Measurements from ENCODE around the gene GTF2H1.
A peak's percentile ranks its signal among the peaks of the same experiment; 100 is the strongest.

The GTF2H1 gene

DNA sequence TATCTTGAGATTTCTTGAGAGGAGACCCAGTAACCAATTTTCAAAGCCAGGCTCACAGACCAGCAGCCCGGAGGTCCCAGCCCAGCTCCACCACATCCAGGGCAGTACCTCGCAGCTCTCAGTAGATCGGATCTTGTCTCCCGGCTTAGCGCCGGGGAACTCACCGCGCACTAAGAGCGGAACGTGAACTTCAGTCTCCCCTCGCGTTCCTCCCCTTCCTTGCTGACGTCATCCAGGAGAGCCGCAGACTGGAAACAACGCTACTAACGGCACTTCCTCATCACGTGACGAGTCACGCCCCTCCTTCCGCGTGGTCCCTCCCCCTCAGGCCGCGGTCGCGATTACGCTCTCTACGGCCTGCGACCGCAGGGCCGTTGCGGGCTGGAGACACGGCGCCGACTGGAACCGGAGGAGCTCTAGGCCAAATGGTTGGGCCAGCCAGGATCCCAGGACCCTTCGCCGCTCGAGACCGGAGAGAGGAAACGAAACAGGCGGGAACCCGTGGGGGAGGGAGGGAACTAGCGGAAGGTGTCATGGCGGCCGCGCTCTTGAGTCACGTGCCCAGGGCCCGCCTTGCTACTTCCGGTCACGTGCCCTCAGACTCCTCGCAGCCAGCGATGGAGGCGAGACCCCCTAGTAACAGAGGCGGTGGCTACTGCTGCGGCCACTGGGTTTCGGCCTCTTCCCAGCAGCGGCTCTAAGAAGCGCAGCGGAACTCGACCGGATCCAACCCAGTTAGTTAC, at the start of gene GTF2H1, which contains the start of gene HPS5:
Gene GTF2H1, plus strand, starts transcription at position 599 of the 743 bp plus-strand sequence. CDS start 10,508 bp downstream, outside the sequence.
Gene HPS5, minus strand, starts transcription at position 172 of the 743 bp plus-strand sequence. CDS start 4,282 bp downstream, outside the sequence.
- FAIRE-seq (peak; percentile 97), DNase-seq (ENCODE audit: low spot score) (peak; percentile 98)

DNA sequence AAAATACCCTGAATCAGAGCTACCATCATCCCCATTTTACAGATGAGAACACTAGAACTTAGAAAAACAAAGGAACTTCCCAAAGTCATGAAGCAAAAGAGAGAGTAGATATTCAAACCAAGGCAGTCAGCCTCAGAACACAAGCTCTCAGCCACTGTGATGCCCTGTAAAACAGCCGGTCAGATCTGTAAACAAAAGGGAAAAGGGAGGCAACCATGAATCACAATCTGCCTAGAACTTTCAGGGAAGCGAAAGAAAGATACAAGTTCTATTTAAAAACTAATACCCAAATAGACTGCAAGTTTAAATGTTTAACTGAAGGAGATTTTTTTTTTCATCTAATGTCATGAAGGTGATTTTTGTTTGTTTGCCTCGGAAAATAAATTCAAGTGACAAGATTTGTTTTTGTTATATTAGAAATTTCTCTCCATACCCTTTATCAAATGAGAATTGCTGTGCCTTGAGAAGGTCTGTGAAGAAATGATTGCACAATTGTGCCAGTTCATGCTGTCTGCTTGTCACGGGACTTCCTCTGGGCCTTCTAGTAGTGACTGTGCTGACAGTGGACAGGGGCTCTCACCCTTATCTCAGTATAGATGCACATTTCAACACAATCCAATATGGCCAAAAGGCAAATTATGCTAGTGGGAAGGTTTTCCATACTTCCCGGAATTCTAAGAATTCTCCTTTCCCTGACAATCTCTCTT, 44.6 kb upstream of the GTF2H1 start:
- no peak for FAIRE-seq
- DNase-seq (ENCODE audit: low spot score), result no peak

DNA sequence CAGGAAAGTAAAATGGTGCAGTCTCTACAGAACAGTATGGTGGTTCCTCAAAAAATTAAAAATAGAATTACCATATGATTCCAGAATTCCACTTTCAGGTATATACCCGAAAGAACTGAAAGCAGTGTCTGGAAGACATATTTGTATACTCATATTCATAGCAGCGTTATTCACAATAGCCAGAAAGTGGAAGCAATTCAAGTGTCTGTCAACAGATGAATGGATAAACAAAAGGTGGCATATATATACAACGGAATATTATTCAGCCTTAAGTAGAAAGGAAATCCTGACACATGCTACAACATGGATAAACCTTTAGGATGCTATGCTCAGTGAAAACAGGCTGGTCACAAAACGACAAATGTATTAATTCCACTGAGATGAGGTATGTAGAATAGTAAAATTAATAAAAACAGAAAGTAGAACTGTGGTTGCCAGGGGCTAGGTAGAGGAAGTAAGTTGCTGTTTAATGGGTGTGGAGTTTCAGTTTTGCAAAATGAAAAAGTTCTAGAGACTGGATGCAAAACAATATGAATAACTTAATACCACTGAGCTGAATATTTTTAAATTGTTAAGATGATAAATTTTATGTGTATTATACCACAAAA, 41.8 kb upstream of the GTF2H1 start:
- DNase-seq (ENCODE audit: low spot score), result no peak
- no peak for FAIRE-seq

DNA sequence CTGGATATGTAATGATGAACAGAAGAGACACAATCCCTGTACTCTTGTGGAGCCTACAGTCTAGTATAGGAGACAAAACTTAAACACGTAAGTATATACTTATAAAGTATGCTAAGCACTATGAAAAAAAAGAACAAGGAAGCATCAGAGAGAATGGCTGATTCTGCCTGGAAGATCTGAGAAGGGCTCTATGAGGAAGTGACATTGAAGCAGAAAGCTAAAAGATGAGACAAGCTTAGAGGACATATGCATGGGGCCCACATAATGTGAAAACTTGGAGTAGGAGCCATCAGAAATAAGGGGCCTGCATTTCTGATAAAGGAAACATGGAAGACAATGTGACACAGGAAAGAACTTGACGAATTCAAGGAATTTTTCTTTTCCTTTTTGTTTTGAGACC, 39.7 kb upstream of the GTF2H1 start:
- FAIRE-seq (no peak), DNase-seq (ENCODE audit: low spot score) (no peak)

DNA sequence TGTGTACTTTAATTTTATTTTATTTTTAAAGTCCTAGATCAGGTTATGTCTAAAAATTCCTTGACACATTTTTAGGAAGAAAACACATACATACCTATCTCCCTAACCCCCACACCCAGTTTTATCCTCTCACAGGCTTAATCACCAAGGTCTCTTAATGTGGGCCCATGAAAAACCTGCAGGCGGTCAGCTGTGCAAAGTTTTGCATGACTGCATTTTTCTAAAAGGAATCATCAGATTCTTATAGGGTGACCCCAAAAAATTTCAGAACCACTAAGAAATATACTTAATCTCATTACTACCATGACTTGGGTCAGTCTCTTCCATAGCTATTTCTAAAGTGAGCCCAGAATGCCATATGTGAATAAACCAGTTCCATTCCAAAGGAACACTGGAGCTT, 36.5 kb upstream of the GTF2H1 start:
- DNase-seq (ENCODE audit: low spot score) (no peak), FAIRE-seq (no peak)

DNA sequence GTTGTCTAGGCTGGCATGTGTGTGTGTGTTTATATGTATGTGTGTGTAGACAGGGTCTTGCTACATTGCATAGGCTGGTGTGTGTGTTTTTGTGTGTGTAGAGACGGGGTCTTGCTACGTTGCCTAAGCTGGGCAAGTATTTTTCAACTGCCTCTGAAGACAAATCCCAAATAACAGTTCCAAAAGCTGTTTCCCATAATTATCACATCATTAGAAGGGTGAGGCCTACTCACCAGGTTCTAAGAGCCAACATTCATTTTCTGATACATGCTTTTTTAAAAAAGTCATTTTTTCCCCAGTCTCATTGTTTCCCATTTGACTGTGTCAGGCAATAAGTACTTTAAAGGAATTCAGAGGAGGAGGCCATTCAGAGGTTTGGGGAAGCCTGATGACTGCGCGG, 33.5 kb upstream of the GTF2H1 start:
- DNase-seq (ENCODE audit: low spot score) (no peak), FAIRE-seq (no peak)

DNA sequence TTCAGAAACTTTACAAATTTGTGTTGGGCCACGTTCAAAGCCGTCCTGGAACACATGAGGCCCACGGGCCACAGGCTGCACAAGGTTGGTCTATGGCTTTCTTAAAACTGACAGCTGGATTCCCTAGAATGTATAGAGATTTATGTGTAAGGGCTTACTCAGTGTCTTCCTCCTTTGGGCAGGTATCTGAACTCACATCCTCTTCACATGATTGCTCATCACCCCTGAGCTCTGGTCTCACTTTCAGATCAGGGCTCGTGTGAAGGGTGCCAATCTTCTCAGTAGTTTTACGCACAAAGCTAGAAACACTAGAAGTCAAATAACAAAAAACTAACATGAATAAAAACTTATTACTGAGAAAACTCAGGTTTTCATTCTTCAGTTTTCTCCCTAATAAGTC, 27.5 kb upstream of the GTF2H1 start:
- FAIRE-seq, result no peak
- DNase-seq (ENCODE audit: low spot score), result no peak

DNA sequence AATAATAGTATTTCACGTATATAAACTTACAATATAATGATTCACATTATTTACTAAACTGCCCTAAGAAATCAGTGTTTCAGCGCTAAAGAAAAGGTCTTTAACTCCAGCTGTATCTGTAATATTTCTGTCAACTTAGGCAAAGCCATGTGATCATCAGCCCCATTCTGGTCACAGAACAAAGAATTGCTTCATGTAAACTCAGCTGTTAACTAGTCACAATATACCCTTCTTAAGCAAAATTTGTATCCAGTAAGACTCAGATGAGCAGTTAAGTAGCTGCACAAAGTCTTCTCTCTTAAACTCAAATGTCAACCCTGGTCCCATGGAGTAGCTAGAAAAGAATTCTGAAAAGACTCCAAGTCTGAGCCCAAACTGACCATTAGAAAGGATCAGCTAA, 27.1 kb upstream of the GTF2H1 start:
- DNase-seq (ENCODE audit: low spot score), result no peak

DNA sequence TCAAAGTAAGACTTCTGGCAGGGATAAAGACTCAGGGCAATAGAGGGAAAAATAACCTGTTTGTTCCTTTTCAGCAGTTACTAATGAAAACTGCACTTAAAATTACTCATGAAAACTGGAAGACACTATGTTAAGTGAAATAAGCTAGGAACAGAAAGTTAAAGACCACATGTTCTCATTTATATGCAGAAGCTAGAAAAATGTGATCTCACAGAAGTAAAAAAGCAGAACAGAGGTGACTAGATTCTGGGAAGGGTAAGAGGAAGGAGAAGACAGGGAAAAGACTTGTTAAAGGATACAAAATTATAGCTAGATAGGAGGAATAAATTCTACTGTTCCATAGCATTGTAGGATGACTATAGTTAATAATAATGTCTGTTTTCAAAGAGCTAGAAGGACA, 22.6 kb upstream of the GTF2H1 start:
- no peak for DNase-seq (ENCODE audit: low spot score)
- no peak for FAIRE-seq

More for the DNA sequence above, 27.1 kb upstream of the GTF2H1 start:
- no peak for FAIRE-seq

DNA sequence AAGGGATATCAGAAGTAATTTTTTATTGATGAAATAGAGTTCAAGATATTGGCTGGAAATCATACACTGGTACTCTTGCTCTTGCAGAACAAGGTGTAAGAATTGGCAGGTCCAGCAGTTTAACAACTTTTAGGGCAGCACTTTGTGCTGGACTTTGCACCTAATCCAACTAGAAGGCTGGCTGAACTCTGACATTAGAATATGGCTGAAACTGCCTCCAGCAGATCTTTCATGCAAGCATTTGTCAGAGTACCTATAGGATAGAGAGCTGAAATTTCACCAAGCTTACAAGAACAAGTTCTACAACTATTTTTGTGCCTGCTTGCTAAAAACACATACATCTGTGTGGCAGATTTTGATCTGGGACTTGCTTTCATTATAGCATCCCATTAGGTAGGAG, 17.6 kb upstream of the GTF2H1 start:
- no peak for DNase-seq (ENCODE audit: low spot score)

DNA sequence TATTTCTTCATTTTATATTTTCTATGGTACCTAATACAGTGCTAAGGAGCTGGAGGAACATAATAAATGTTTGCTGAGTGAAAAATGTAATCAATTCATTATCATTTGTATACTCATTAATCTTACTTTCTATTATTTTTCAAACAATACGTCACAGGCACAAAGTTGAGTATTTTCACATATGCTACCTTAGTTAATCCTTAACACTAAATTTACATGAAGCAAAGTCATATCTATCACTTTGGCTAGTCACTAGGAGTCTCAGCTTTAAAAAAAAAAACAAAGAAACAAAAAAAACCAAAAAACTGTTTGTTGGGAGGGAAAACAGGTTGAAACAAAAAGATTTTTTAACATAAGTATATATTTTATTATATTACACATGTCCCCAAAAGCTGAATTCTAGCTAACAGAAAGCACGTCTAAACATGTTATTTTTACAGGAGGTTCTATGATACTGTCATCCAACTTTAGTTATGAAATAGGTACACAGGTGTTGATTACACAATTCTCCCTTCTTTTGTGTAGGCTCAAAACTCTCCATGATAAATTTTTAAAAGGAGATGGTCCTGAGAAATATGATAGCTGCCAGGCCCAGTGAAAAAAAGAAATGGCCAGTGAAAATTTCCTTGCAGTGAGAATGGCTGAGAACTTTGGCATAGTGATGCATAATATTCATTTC, 14.8 kb upstream of the GTF2H1 start:
- FAIRE-seq (no peak), DNase-seq (ENCODE audit: low spot score) (no peak)

More for the DNA sequence above, 17.6 kb upstream of the GTF2H1 start:
- no peak for FAIRE-seq

DNA sequence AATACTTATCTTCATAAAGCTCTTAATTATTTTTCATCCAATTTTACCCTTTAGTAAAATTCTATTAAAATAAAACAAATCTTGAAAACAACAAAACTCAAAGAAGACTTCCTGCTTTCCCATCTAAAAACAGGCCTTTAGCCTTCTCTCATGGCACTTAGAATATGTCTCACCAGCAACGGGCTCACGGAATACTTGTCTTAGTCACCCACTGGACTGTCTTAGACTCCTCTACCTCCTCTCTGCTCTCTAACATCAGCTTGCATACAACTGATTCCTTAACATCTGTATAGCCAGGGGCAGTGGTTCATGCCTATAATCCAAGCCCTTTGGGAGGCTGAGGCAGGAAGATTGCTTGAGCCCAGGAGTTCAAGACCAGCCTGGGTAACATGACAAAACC, 14.1 kb upstream of the GTF2H1 start:
- FAIRE-seq (no peak), DNase-seq (ENCODE audit: low spot score) (no peak)

DNA sequence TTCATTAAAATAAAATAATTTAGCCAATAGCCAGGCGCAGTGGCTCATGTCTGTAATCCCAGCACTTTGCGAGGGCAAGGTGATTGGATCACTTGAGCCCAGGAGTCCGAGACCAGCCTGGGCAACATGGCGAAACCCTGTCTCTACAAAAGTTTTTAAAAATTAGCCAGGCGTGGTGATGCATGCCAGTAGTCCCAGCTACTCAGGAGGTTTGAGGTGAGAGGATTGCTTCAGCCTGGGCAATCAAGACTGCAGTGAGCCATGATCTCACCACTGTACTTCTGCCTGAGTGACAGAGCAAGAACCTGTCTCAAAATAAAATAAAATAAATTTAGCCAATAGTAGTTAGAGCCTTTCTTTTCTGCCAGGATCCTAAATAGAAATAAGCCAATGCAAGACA, 12.7 kb upstream of the GTF2H1 start:
- no peak for FAIRE-seq

DNA sequence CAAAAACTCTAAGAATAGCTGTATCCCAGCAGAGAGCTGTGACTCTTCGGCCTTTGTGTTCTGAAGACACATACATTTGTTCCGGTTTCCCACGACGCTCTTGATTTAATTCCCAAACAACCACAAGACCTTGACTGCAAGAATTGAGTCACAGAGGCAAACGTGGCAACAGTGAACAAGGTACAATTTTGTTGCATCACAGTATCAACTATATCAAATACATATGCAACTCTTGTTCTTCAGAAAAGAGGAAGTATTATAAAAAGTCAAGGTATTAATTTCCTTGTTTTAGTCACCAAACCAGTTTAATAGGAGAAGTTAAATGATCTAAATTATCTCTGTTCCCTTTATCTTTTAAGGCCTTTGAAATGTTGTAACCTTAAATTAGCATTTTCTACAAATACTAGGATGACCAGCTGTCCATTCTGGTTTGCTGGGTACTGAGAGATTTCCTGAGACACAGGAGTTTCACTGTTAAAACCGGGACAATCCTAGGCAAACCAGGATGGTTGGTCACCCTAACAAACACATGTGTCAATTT, 11.5 kb upstream of the GTF2H1 start:
- FAIRE-seq, result no peak
- no peak for DNase-seq (ENCODE audit: low spot score)

More for the DNA sequence above, 12.7 kb upstream of the GTF2H1 start:
- DNase-seq (ENCODE audit: low spot score), result no peak

DNA sequence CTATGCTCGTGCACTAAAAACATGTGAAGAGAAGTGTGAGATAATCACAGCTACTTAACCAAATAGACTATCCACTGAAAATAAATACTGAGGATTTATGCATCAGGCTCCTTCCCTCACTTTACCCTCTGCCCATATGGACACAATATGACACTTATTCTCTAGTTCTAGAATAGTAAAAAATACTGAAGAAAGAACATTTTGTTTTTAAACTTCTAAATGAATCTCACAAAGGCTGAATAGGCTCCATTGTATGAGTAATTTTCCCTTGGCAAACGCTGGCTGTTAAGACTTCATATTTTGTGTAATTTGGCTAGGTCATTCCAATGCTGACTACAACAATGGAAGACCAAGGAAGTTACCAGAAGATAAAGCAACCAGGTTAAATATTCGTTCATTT, 10.4 kb upstream of the GTF2H1 start:
- FAIRE-seq, result no peak

DNA sequence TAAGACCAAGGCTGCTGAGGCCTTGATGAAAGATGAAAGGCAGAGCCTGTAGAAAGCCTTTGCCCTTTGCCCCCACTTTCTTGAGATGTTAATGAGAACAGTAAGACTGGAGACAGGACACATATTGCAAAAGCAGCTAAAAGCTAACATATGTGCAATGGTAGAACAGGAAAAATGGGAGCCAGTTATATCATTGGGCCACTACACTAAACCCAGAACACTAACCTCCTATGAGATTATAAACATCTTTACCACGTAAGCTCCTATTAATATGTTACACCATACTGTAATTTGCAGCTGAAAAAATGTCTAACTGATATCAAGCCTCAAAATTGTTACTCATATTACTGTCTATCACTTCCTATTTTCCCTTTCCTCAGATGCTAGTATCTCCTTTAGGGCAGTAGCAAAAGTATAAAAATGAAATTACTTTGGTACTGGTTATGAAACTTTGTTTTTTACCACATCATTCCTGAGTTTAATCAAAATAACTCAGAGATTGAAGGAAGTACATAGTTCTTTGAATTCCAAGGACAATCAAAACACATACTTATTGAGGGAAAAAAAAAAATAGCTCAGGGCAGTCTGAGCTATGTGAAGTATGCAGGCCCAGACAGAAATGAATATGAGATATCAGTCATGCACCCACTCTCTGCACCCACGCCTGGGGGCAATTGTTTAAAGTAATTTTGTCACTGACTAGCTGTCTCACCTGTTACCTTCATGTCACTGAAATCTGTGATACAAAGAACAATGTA, 9.5 kb upstream of the GTF2H1 start:
- FAIRE-seq (no peak), DNase-seq (ENCODE audit: low spot score) (no peak)

More for the DNA sequence above, 10.4 kb upstream of the GTF2H1 start:
- DNase-seq (ENCODE audit: low spot score), result no peak

DNA sequence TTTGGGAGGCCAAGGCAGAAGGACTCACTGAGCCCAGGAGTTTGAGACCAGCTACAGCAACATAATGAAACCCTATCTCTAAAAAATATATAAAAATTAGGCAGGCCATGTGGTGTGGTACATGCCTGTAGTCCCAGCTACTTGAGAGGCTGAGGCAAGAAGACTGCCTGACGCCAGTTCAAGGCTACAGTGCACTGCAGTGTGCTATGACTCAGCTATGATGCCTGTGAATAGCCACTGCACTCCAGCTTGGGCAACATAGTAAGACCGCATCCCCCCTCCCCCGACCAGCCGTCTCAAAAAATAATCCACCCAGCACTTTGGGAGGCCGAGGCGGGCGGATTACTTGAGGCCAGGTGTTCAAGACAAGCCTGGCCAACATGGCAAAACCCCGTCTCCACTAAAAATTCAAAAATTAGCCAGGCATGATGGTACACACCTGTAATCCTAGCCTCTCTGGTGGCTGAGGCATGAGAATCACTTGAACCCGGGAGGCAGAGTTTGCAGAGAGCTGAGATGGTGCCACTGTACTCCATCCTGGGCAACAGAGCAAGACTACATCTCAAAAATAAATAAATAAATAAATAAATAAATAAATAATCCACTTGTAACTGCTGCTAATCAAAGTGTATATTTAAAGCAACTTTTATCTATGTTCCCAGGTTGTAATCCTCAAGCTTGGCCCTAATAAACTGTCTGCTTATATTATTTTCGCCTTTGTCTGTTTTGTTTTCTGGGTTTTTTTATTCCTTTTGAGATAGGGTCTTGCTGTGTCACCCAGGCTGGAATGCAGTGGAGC, 8.2 kb upstream of the GTF2H1 start:
- FAIRE-seq, result no peak
- no peak for DNase-seq (ENCODE audit: low spot score)

DNA sequence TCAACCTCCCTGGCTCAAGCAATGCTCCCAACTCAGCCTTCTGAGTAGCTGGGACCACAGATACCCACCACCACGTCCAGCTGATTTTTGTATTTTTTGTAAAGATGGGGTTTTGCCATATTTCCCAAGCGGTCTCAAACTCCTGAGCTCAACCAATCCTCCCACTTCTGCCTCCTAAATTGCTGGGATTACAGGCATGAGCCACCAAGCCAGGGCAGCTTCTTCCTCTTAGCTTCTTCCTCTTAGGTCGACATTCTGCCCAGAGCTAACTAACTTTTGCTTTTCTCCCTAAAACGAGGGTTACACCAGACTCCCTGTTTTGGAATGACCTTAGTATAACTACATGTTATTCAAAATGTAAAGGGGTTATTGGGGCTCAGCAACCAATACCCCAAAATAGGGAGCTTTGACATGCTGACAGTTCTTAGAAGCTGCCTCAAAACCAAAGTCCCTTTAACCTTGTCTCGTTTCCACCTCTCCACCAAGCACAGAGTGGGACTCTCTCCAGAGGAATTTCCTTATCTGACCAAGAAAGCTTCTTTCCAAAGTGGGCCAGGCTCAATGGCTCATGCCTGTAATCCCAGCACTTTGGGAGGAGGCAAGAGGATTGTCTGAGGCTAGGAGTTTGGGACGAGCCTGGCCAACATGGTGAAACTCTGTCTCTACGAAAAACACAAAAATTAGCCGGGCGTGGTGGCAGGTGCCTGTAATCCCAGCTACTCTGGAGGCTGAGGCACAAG, 7.4 kb upstream of the GTF2H1 start:
- FAIRE-seq (no peak), DNase-seq (ENCODE audit: low spot score) (no peak)

DNA sequence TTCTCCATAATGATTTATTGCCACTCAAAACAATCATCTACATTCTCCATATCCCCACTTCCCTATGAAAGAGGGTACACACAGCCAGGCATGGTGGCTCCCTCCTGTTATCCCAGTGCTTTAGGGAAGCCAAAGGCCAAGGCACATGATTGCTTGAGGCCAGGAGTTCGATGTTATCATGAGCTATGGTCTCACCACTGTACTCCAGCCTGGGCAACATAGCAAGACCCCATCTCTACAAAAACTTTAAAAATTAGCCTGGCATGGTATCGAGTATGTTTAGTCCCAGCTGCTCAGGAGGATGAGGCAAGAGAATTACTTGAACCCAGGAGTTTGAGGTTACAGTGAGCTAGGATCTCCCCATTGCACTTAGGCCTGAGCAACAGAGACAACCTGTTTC, 6.5 kb upstream of the GTF2H1 start:
- no peak for DNase-seq (ENCODE audit: low spot score)
- FAIRE-seq, result no peak
